ENCODE data around the gene THYN1.
"Not testable (repeated sequence)": the region's sequence is repeated elsewhere in the genome, so short reads cannot be mapped to it uniquely, and the experiment has no call there.

Gene THYN1

DNA sequence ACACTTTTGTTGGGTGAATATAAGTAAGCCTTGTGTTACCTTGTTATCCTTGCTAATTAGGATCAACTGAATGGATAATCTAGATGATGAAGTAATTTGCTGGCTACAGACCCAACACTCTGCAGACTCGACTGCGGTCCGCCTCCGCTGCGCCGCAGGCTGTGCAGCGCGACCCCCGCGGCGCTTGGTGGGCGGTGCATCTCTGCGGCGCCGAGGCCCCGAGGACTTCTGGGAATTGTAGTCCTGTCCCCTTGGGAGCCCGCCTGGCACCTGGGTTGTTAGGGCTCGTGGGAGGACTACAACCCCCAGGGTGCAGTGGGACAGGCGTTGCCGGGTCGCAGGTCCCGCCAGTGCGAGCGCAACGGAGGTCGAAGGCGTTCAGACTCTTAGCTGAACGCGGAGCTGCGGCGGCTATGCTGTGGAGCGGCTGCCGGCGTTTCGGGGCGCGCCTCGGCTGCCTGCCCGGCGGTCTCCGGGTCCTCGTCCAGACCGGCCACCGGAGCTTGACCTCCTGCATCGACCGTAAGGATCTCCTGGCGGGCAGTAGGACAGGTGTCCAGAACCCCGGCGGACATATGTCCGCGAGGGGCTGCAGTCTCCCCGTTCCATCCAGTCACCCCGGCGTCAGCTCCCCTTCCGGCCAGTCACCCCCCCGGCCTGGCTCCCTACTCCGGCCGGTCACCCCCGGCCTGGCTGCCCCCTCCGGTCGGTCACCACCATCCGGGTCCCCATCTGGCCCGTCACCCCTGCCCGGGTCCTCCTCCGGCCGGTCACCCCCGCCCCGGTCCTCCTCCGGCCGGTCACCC, at the start of gene THYN1, which contains the start of gene ACAD8:
THYN1 (minus strand) TSS at position 165 of the 806 bp plus-strand sequence. CDS start 470 bp downstream, outside the sequence.
ACAD8 (plus strand) TSS at position 381 of the 806 bp plus-strand sequence; CDS start at position 414, 33 bp downstream.
- H3K4me1 Mint-ChIP-seq (ENCODE audit: low read depth): peaks cover 31% of the 10 kb centered on the region
- no peaks in the 10 kb centered on the region for H3K27me3 Mint-ChIP-seq (ENCODE audit: low read depth)
- peak within 1 kb of the TSS; percentile 98 for H3K4me3 Mint-ChIP-seq
- no peaks in the 10 kb centered on the region for H3K9me3 Mint-ChIP-seq
- H3K36me3 Mint-ChIP-seq (ENCODE audit: low read depth): peaks cover 11% of the 10 kb centered on the region
- peak within 1 kb of the TSS; percentile 89 for H3K27ac Mint-ChIP-seq

DNA sequence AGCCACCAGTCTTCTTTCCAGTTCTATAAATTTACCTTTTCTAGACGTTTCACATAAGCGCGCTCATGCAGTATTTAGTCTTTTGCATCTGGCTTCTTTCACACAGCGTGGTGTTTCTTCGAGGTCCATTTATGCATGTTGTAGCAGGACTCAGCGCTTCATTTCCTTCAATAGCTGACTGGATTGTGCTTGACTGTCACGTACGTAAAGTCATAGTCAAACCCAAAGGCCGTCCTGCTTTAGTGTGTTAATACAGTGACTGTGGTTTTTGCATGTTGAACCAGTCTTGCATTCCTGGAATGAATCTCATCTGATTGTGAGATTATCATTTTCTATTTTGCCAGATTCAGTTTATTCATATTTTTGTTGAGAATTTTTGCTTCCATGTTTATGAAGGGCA, 41.5 kb upstream of the THYN1 start:
- no peaks in the 10 kb centered on the region for H3K9me3 Mint-ChIP-seq

DNA sequence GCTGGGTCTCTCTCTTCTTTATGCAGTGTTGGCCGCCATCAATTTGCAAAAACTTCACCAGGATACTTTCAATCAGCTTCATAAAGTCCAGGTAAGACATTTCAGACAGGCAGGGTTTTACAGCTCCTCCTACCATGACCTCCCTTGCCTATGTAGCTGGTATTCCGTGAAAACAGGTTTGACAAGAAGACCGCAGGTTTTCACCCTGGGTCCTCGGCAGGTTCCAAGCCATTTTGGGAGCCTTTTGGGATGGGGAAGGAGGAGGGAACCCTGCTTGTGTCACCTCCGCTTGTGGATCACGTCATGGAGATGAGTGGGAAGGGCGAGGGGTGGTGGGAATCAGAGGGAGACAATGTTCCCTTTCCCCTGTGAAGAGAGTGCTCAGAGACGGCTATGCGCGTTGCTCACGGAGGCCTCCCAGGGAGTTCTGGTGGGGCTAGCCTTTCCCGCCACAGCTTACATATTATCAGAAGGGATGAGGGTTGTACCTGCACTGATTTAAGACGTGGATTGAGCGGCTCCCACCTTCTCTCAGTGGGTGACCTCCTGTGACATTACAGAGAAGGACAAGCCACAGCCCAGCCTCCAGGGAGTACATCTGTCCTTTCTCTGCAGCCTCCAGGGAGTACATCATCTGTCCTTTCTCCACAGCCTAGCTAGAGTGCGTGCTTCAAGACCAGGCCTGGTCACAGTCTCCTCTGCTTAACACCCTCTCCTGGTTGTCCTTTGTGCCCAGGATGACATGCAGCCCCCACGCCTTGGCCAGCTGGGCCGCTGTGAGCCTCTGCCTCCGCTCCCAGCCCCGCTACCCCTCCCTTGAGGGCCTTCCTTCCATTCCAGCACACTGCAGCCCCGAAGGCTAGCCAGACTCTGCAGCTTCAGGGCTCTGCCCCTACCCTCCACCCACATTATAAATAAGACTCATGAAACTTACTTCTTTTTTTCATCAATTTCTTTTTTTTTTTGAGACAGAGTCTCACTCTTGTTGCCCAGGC, 40.3 kb upstream of the THYN1 start:
- Mint-ChIP-seq H3K4me1 (ENCODE audit: low read depth) (peaks cover 3% of the 10 kb centered on the region), H3K9me3 (no peaks in the 10 kb centered on the region), H3K27ac (no peak overlapping the region), H3K36me3 (ENCODE audit: low read depth) (peaks cover 10% of the 10 kb centered on the region), H3K4me3 (no peak overlapping the region), H3K27me3 (ENCODE audit: low read depth) (no peaks in the 10 kb centered on the region)

More for the DNA sequence above, 41.5 kb upstream of the THYN1 start:
- Mint-ChIP-seq H3K4me3 (no peak overlapping the region), H3K4me1 (ENCODE audit: low read depth) (no peaks in the 10 kb centered on the region), H3K27me3 (ENCODE audit: low read depth) (no peaks in the 10 kb centered on the region), H3K36me3 (ENCODE audit: low read depth) (peaks cover 13% of the 10 kb centered on the region), H3K27ac (no peak overlapping the region)

DNA sequence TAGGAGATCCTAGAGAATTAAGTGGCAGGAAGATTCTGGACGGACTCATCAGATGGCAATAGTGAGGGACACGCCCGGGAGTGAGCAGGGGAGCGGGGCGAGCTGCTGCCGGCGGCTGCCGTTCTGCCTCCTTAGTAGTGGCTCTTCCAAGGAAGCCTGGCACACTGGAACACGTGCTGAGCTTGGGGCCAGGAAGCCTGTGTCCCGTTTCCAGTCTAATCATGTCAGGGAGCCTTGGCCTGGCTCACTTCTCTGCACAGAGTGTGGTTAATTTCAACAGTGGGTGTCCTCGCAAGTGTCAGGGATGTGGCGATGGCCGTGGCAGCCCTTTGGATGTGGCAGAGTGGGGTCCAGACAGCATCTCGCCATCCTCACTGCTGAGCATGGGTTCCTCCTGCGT, 39.5 kb upstream of the THYN1 start:
- no peaks in the 10 kb centered on the region for H3K27me3 Mint-ChIP-seq (ENCODE audit: low read depth)
- H3K36me3 Mint-ChIP-seq (ENCODE audit: low read depth): peaks cover 10% of the 10 kb centered on the region
- H3K4me1 Mint-ChIP-seq (ENCODE audit: low read depth): peaks cover 3% of the 10 kb centered on the region
- no peaks in the 10 kb centered on the region for H3K9me3 Mint-ChIP-seq
- H3K4me3 Mint-ChIP-seq: no peak overlapping the region
- no peak overlapping the region for H3K27ac Mint-ChIP-seq

DNA sequence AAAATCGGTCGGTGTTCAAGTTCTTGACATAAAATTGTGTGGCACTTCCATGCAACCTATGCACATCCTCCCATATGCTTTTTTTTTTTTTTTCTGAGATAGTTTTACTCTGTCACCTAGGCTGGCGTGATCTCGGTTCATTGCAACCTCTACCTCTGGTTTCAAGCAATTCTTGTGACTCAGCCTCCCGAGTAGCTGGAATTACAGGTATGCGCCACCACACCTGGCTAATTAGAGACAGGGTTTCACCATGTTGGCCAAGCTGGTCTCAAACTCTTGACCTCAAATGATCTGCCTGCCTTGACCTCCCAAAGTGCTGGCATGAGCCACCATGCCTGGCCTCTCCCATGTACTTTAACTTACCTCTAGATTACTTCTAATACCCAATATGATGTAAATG, 38.0 kb upstream of the THYN1 start:
- no peaks in the 10 kb centered on the region for H3K27me3 Mint-ChIP-seq (ENCODE audit: low read depth)

DNA sequence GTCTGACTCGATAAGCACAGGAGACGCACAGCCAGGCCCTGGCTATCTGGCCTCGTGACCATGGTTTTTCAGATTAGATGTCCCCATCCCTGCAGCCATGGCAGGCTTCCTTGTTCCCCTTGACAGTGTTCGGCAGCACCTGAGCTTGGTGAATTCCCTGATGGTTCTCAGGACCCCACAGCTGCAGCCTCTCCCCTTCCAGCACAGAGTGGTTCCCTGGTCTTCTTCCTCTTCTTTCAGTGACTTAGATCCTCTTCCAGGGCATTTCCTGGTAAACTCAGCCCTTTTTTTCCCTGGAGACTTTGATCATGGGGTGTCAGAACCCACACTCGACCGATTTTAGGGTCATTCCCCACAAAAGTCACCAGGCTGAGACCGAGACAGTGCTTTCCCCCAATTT, 37.5 kb upstream of the THYN1 start:
- no peak overlapping the region for H3K27ac Mint-ChIP-seq
- no peaks in the 10 kb centered on the region for H3K27me3 Mint-ChIP-seq (ENCODE audit: low read depth)
- H3K4me3 Mint-ChIP-seq: no peak overlapping the region

More for the DNA sequence above, 38.0 kb upstream of the THYN1 start:
- H3K4me1 Mint-ChIP-seq (ENCODE audit: low read depth): peaks cover 3% of the 10 kb centered on the region
- peaks cover 10% of the 10 kb centered on the region for H3K36me3 Mint-ChIP-seq (ENCODE audit: low read depth)
- no peak overlapping the region for H3K27ac Mint-ChIP-seq
- H3K4me3 Mint-ChIP-seq: no peak overlapping the region
- H3K9me3 Mint-ChIP-seq: no peaks in the 10 kb centered on the region

DNA sequence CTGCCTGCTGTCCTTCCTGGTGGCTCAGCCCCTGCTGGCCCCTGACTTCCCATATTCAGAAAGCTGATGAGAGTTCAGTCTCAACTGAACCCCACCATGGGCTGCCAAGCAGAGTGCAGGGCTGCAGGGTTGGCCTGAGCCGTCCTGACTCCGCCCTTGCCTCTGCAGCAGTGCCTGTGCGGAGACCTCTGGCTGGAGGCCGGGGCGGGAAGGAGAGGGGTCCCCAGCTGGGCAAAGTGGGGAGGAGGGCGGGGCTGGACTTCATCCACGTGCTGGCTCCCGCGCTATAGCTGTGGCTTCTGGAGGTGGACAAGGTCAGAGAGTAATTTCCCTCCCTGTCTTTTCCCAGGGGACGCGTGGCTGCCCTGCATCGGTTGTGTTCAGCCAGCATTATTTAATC, 36.6 kb upstream of the THYN1 start:
- Mint-ChIP-seq H3K27me3 (ENCODE audit: low read depth) (no peaks in the 10 kb centered on the region), H3K27ac (no peak overlapping the region), H3K36me3 (ENCODE audit: low read depth) (peaks cover 4% of the 10 kb centered on the region), H3K4me3 (no peak overlapping the region), H3K4me1 (ENCODE audit: low read depth) (peaks cover 3% of the 10 kb centered on the region), H3K9me3 (no peaks in the 10 kb centered on the region)

More for the DNA sequence above, 37.5 kb upstream of the THYN1 start:
- H3K36me3 Mint-ChIP-seq (ENCODE audit: low read depth): peaks cover 7% of the 10 kb centered on the region
- H3K4me1 Mint-ChIP-seq (ENCODE audit: low read depth): peaks cover 3% of the 10 kb centered on the region
- no peaks in the 10 kb centered on the region for H3K9me3 Mint-ChIP-seq

DNA sequence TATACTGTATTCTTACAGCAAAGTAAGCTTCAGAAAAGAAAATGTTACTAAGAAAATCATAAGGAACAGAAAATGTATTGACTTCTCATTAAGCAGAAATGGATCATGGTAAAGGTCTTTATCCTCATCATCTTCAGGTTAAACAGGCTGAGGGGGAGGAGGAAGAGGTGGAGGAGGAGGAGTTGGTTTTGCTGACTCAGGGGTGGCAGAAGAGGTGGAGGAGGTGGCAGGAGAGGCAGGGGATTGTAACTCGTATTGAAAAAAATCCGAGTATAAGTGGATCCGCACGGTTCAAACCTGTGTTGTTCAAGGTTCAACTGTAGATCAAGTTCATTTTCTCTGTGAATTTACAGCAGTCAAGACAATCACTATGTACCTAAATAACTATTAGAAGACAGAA, 36.0 kb upstream of the THYN1 start:
- Mint-ChIP-seq H3K36me3 (ENCODE audit: low read depth) (no peaks in the 10 kb centered on the region), H3K4me1 (ENCODE audit: low read depth) (peaks cover 3% of the 10 kb centered on the region), H3K27ac (no peak overlapping the region), H3K27me3 (ENCODE audit: low read depth) (no peaks in the 10 kb centered on the region), H3K9me3 (no peaks in the 10 kb centered on the region), H3K4me3 (no peak overlapping the region)

DNA sequence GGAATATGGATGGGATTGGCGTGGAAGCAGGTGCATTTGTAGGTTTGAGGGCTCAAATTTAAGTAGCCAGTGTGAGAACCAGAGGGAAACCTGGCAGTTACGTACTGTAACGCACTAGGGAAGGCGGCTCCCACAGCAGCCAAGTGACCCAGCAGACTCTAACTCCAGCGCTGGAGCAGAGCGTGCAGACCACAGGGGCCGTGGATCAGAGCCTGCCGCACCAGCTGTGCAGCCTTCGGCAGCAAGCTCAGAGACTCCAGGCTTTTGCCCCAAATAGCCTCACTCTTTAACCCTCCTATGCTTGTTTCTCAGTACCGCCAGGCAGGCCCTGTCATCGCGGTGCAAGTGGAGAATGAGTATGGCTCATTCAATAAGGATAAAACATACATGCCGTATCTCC, 35.3 kb upstream of the THYN1 start:
- Mint-ChIP-seq H3K27ac (no peak overlapping the region), H3K4me1 (ENCODE audit: low read depth) (peaks cover 3% of the 10 kb centered on the region), H3K27me3 (ENCODE audit: low read depth) (no peaks in the 10 kb centered on the region), H3K4me3 (no peak overlapping the region), H3K36me3 (ENCODE audit: low read depth) (peaks cover 3% of the 10 kb centered on the region), H3K9me3 (no peaks in the 10 kb centered on the region)

DNA sequence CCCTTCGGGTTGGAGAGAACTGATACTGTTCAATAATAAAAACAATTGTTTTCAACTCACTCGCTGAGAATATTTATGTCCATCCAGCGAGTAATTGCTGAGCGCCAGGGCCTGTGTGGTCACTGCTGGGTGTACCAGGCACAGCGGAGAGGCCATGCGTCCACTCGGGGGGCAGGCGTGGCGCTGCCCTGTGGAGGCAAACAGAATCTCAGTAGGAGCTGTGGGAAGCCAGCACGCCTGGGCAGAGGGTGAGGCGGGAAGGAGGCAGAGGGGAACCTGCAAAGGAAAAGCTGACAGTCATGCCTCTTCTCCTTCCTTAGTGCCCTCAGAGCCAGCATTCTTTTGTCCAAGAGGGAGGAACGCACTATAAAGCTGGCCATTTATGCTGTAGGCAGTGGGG, 34.4 kb upstream of the THYN1 start:
- H3K27ac Mint-ChIP-seq: no peak overlapping the region
- H3K27me3 Mint-ChIP-seq (ENCODE audit: low read depth): no peaks in the 10 kb centered on the region
- peaks cover 3% of the 10 kb centered on the region for H3K4me1 Mint-ChIP-seq (ENCODE audit: low read depth)
- H3K4me3 Mint-ChIP-seq: no peak overlapping the region
- H3K9me3 Mint-ChIP-seq: no peaks in the 10 kb centered on the region
- peaks cover 3% of the 10 kb centered on the region for H3K36me3 Mint-ChIP-seq (ENCODE audit: low read depth)

DNA sequence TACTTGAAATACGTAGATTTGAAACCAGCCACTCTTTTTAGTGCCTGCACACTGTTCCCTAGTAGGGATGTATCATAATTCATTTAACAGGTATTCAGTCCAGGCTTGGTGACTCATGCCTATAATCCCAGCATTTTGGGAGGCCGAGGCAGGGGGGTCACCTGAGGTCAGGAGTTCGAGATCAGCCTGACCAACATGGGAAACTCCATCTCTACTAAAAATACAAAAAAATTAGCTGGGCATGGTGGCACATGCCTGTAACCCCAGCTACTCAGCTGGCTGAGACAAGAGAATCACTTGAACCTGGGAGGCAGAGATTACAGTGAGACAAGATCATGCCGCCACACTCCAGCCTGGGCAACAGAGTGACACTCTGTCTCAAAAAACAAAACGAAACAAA, 31.2 kb upstream of the THYN1 start:
- not testable (repeated sequence) for H3K4me3 Mint-ChIP-seq; H3K4me1 Mint-ChIP-seq (ENCODE audit: low read depth); H3K27me3 Mint-ChIP-seq (ENCODE audit: low read depth)

DNA sequence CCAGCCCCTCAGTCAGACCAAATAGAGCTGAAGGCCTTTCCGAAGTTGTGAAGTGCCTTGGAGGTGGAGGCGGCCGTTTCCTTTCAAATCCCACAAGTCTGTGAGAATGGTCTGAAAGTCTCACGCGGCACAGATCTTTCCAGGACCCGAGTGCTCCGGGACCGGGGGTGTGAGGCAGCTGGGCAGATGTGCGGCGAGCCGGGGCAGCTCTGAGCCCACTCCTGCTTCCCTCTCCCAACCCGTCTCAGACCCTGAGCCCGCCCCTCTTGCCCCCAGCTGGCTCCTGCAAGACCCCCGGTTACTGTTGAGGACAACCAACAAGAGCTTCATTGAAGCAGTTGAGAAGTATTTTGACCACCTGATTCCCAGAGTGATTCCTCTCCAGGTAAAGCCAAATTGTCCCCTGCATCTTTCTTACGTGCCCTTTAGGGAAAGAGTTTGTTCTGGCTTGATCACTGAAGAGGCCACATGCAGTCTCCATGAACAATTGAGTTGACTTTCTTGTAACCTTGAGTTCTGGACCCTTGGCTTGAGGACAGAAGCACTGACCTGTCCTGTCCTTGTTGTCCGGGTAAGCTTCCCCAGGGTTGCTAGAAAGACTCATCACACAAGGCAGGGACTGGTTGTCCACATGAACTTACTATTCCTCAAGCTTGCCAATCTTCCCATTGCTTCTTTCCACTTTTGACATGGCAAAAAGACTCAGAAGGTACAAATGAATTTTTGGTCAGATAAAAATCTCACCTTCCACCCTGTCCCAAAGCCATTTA, 30.5 kb upstream of the THYN1 start:
- Mint-ChIP-seq H3K4me3 (no peak overlapping the region), H3K27ac (no peak overlapping the region), H3K36me3 (ENCODE audit: low read depth) (peaks cover 9% of the 10 kb centered on the region), H3K27me3 (ENCODE audit: low read depth) (no peaks in the 10 kb centered on the region), H3K9me3 (peaks cover under 1% of the 10 kb centered on the region), H3K4me1 (ENCODE audit: low read depth) (peaks cover 9% of the 10 kb centered on the region)

More for the DNA sequence above, 31.2 kb upstream of the THYN1 start:
- not testable (repeated sequence) for H3K9me3 Mint-ChIP-seq; H3K27ac Mint-ChIP-seq; H3K36me3 Mint-ChIP-seq (ENCODE audit: low read depth)

DNA sequence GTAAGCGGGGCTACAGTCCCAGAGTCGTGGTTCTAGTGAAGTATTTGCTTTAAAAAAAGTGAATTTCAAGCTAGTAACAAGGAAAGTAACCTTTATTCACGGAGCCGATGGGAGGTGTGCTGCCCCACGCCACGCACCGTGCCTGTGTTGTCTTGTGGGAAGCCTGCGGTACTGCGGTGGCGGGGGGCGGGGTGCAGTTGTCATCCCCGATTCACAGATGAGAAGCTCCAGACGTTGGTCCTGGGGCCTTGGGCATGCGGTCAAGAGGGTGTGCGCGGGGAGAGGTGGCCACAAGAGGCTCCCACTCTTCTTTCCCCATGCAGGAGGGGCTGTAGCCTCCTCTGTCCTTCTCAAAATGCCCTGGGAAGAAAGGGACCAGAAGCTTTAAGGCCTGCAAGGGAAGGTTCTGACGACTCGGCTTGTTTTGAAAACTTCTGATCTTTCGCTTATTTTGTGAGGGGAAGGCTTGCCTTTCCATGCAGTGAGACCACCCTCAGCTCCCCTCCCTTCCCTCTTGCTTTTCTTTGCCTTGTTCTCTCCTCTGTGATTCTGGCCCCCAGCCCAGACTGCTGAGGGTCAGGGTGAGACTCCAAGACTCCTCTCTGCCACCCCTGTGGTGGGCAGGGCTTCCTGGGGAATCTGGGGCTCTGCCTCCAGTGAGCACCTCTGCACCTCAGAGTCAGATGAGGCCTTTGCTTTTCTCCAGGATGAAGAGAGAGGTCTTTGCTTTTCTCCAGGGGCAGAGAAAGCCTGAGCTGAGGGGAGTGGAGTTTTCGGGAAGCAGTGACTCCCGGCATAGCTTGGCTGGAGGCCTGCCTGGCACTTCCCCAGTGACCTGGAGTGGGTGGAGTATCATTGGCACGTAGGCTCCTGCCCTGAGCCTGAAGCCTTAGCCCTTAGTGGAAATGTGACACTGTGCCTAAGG, 29.2 kb upstream of the THYN1 start:
- peaks cover 4% of the 10 kb centered on the region for H3K9me3 Mint-ChIP-seq
- no peaks in the 10 kb centered on the region for H3K27me3 Mint-ChIP-seq (ENCODE audit: low read depth)

More for the DNA sequence above, 29.2 kb upstream of the THYN1 start:
- Mint-ChIP-seq H3K27ac (no peak overlapping the region), H3K4me3 (no peak overlapping the region), H3K36me3 (ENCODE audit: low read depth) (peaks cover 11% of the 10 kb centered on the region), H3K4me1 (ENCODE audit: low read depth) (peaks cover 10% of the 10 kb centered on the region)

Data from T-helper 1 cell treated with Interleukin-12 subunit alpha and Interleukin-12 subunit beta and Interleukin-4 antibody, amounts not matched to agents 30 μg/mL and 1 μg/mL, for 36 hours (primary cell).